IMR-90 (cell line): ENCODE measurements around the gene FMN1. TPM values are rescaled to one million over a fixed set of nuclear protein-coding genes. Genes with fewer than 3 reads are reported as not detected.

Source experiments
- ATAC-seq: fragments of 200-7000 bp; cut with Tn5 transposase; 2 replicates; pipeline ENCODE4 v1.9.1; 2020; ENCODE audit warnings: low read depth, mild to moderate bottlenecking, moderate library complexity
- BruUV-seq: library from RNA; stranded (reverse); fragments of 400-500 nt; replicated peaks from 2 replicates; lab custom pipeline; 2021; lab: Mats Ljungman, UMichigan
- CTCF ChIA-PET: fragments of 300-600 bp; formaldehyde crosslinking; extraction: SDS; loops from one replicate; lab custom pipeline; 2021; ENCODE audit warnings: antibody characterized with exemption; lab: Yijun Ruan, JAX
- POLR2A ChIA-PET: fragments of 300-600 bp; sonication (Branson Sonifier 250); formaldehyde crosslinking; loops from one replicate; lab custom pipeline; 2022; ENCODE audit warnings: antibody characterized with exemption; ENCODE audit not compliant: unreplicated experiment; lab: Charles Lee
- DNase-seq: peaks from one replicate; pipeline ENCODE4 v3.0.0; 2013
- H2AFZ ChIP-seq: replicated peaks from 2 replicates; pipeline ENCODE3; 2013; ENCODE audit warnings: low read length, mild to moderate bottlenecking; ENCODE audit not compliant: poor library complexity
- H2AK5ac ChIP-seq: 2 replicates; pipeline ENCODE4 v1.6.1; 2013; ENCODE audit warnings: low read depth, low read length, inconsistent platforms
- H2AK9ac ChIP-seq: replicated peaks from 2 replicates; pipeline ENCODE3; 2013; ENCODE audit warnings: mild to moderate bottlenecking, low read depth, low read length, moderate library complexity; ENCODE audit not compliant: poor library complexity
- H2BK120ac ChIP-seq: 2 replicates; pipeline ENCODE4 v1.6.1; 2013; ENCODE audit warnings: low read depth, low read length, inconsistent platforms
- H2BK15ac ChIP-seq: 3 replicates; pipeline ENCODE4 v1.6.1; 2013; ENCODE audit warnings: low read depth, low read length, inconsistent platforms
- H2BK20ac ChIP-seq: 2 replicates; pipeline ENCODE4 v1.6.1; 2013; ENCODE audit warnings: low read depth, mild to moderate bottlenecking, inconsistent platforms, low read length, moderate library complexity
- H2BK5ac ChIP-seq: 2 replicates; pipeline ENCODE4 v1.6.1; 2013; ENCODE audit warnings: mild to moderate bottlenecking, low read depth, low read length, inconsistent platforms; ENCODE audit not compliant: poor library complexity, severe bottlenecking
- H3K14ac ChIP-seq: replicated peaks from 2 replicates; pipeline ENCODE4 v1.6.1; 2013; ENCODE audit warnings: low read depth, low read length, inconsistent platforms
- H3K18ac ChIP-seq: 2 replicates; pipeline ENCODE4 v1.6.1; 2013; ENCODE audit warnings: low read depth, low read length, control low read depth
- H3K23ac ChIP-seq: 2 replicates; pipeline ENCODE4 v1.6.1; 2013; ENCODE audit warnings: low read depth, low read length, inconsistent platforms
- H3K27ac ChIP-seq: 2 replicates; pipeline ENCODE4 v1.5.1; 2013; ENCODE audit warnings: mild to moderate bottlenecking, control low read depth, low read length; ENCODE audit not compliant: insufficient read depth
- H3K27me3 ChIP-seq: 2 replicates; pipeline ENCODE4 v1.6.1; 2013; ENCODE audit warnings: low read length; ENCODE audit not compliant: control insufficient read depth, insufficient read depth
- H3K36me3 ChIP-seq: 2 replicates; pipeline ENCODE4 v1.6.1; 2013; ENCODE audit warnings: low read length, mixed read lengths; ENCODE audit not compliant: control insufficient read depth, insufficient read depth
- H3K4ac ChIP-seq: 2 replicates; pipeline ENCODE4 v1.6.1; 2013; ENCODE audit warnings: low read depth, low read length, inconsistent platforms
- H3K4me1 ChIP-seq: 2 replicates; pipeline ENCODE4 v1.6.1; 2013; ENCODE audit warnings: low read length, mixed read lengths; ENCODE audit not compliant: control insufficient read depth, insufficient read depth
- H3K4me2 ChIP-seq: 2 replicates; pipeline ENCODE4 v1.6.1; 2013; ENCODE audit warnings: low read depth, mild to moderate bottlenecking, control low read depth, low read length, moderate library complexity
- H3K4me3 ChIP-seq: 2 replicates; pipeline ENCODE4 v1.5.1; 2013; ENCODE audit warnings: low read depth, mild to moderate bottlenecking, control low read depth, low read length, moderate library complexity; ENCODE audit not compliant: insufficient read depth
- H3K56ac ChIP-seq: 2 replicates; pipeline ENCODE4 v1.6.1; 2013; ENCODE audit warnings: low read length, inconsistent platforms; ENCODE audit not compliant: insufficient read depth; ENCODE audit errors: extremely low read depth
- H3K79me1 ChIP-seq, 2 experiments: 2 replicates each; pipeline ENCODE4 v1.6.1; 2013; ENCODE audit warnings: low read length in 2 of 2, inconsistent platforms in 1 of 2, low read depth in 1 of 2
- H3K9ac ChIP-seq: 2 replicates; pipeline ENCODE4 v1.6.1; 2013; ENCODE audit warnings: low read depth, low read length, control low read depth
- H3K9me1 ChIP-seq: 2 replicates; pipeline ENCODE4 v1.6.1; 2013; ENCODE audit warnings: low read length, inconsistent platforms; ENCODE audit not compliant: insufficient read depth
- H3K9me3 ChIP-seq: 2 replicates; pipeline ENCODE4 v1.6.1; 2013; ENCODE audit warnings: low read length; ENCODE audit not compliant: control insufficient read depth, insufficient read depth
- H4K20me1 ChIP-seq: 2 replicates; pipeline ENCODE4 v1.6.1; 2013; ENCODE audit warnings: low read length, inconsistent platforms; ENCODE audit not compliant: insufficient read depth
- H4K5ac ChIP-seq: 2 replicates; pipeline ENCODE4 v1.6.1; 2013; ENCODE audit warnings: mild to moderate bottlenecking, low read depth, low read length, control low read depth
- H4K8ac ChIP-seq, 2 experiments: 2 replicates each; pipeline ENCODE4 v1.6.1; 2013; ENCODE audit warnings: low read depth in 2 of 2, low read length in 2 of 2, control low read depth in 1 of 2, inconsistent platforms in 1 of 2
- H4K91ac ChIP-seq: 2 replicates; pipeline ENCODE4 v1.6.1; 2013; ENCODE audit warnings: low read depth, low read length, inconsistent platforms; ENCODE audit not compliant: insufficient read depth
- BHLHE40 ChIP-seq: fragments of 150-350 bp; IDR thresholded peaks from 2 replicates; pipeline ENCODE4 v1.6.1; 2016; ENCODE audit warnings: mild to moderate bottlenecking, low read depth, low read length
- CEBPB ChIP-seq: IDR thresholded peaks from 2 replicates; pipeline ENCODE4 v1.6.1; 2012; ENCODE audit warnings: low read depth, low read length, improper control_type of control experiment
- CHD1 ChIP-seq: IDR thresholded peaks from 2 replicates; pipeline ENCODE4 v1.6.1; 2012; ENCODE audit warnings: low read depth, low read length, improper control_type of control experiment
- FOS ChIP-seq: fragments of 150-350 bp; IDR thresholded peaks from 2 replicates; pipeline ENCODE4 v1.6.1; 2016; ENCODE audit warnings: low read depth, low read length
- MAFK ChIP-seq: IDR thresholded peaks from 2 replicates; pipeline ENCODE4 v1.6.1; 2012; ENCODE audit warnings: low read depth, low read length, improper control_type of control experiment
- MAZ ChIP-seq: IDR thresholded peaks from 2 replicates; pipeline ENCODE4 v1.6.1; 2012; ENCODE audit warnings: low read depth, mild to moderate bottlenecking, low read length, improper control_type of control experiment, moderate library complexity, borderline replicate concordance
- MXI1 ChIP-seq: IDR thresholded peaks from 2 replicates; pipeline ENCODE4 v1.6.1; 2012; ENCODE audit warnings: low read depth, mild to moderate bottlenecking, low read length, moderate library complexity, borderline replicate concordance
- NFE2L2 ChIP-seq: fragments of 150-350 bp; IDR thresholded peaks from 2 replicates; pipeline ENCODE4 v1.6.1; 2016; ENCODE audit warnings: low read depth, mild to moderate bottlenecking, low read length
- POLR2A ChIP-seq: IDR thresholded peaks from 2 replicates; pipeline ENCODE4 v1.6.1; 2012; ENCODE audit warnings: mild to moderate bottlenecking, low read depth, low read length
- RAD21 ChIP-seq: IDR thresholded peaks from 2 replicates; pipeline ENCODE4 v1.6.1; 2012; ENCODE audit warnings: low read length, improper control_type of control experiment
- RCOR1 ChIP-seq: IDR thresholded peaks from 2 replicates; pipeline ENCODE4 v1.6.1; 2012; ENCODE audit warnings: mild to moderate bottlenecking, low read length, improper control_type of control experiment; ENCODE audit not compliant: insufficient replicate concordance
- RFX5 ChIP-seq: IDR thresholded peaks from 2 replicates; pipeline ENCODE4 v1.8.0; 2012; ENCODE audit warnings: low read depth, mild to moderate bottlenecking, low read length, moderate library complexity
- SMC3 ChIP-seq: fragments of 150-350 bp; IDR thresholded peaks from 2 replicates; pipeline ENCODE4 v1.6.1; 2016; ENCODE audit warnings: low read depth, mild to moderate bottlenecking, antibody characterized with exemption, low read length, moderate library complexity
- WGBS, 2 experiments: methylation state at CpG; one replicate each; pipeline versions ENCODE4 v1.1.5 to v1.1.7; 2013; ENCODE audit warnings: missing lambda C conversion rate in 2 of 2; ENCODE audit not compliant: insufficient read length in 1 of 2; ENCODE audit errors: extremely low coverage in 2 of 2; 5-methylcytosine and 5-hydroxymethylcytosine counted together
- dilution Hi-C: fragments of 300-500 bp; cut with HindIII; formaldehyde crosslinking; loops from one replicate; pipeline ENCODE4 v1.14.3; 2018; ENCODE audit warnings: low sequenced_read_pairs; ENCODE audit not compliant: unreplicated experiment
- in situ Hi-C: fragments of 300-500 bp; cut with MboI; formaldehyde crosslinking; loops from 3 replicates; pipeline ENCODE4 v1.14.3; 2019; ENCODE audit warnings: low sequenced_read_pairs, inconsistent platforms, mixed read lengths
- intact Hi-C: fragments of 100-400 bp; cut with micrococcal nuclease; formaldehyde crosslinking; loops from 2 replicates; pipeline ENCODE4 v1.10.0; 2022
- polyA plus RNA-seq, 3 experiments: library from polyadenylated mRNA; depleted of rRNA; stranded (reverse); fragments of >200 nt; gene quantifications; 2 replicates each; pipeline ENCODE4 v1.2.3, GENCODE V29; 2012; ENCODE audit warnings: low replicate concordance in 1 of 3
- total RNA-seq: library from RNA; depleted of rRNA; stranded (reverse); fragments of >200 nt; gene quantifications from 2 replicates; pipeline ENCODE4 v1.2.3, GENCODE V29; 2012
- TF ChIP-seq, protein P1 (sequence below): fragments of 150-350 bp; IDR thresholded peaks from 2 replicates; pipeline ENCODE4 v1.6.1; 2016; ENCODE audit warnings: low read depth, mild to moderate bottlenecking, low read length, moderate library complexity, borderline replicate concordance

FMN1 gene
- total and polyA plus RNA-seq, 2 of the 4 experiments (the other 2 are of a cell fraction), result 7.3 to 17.6 TPM

DNA sequence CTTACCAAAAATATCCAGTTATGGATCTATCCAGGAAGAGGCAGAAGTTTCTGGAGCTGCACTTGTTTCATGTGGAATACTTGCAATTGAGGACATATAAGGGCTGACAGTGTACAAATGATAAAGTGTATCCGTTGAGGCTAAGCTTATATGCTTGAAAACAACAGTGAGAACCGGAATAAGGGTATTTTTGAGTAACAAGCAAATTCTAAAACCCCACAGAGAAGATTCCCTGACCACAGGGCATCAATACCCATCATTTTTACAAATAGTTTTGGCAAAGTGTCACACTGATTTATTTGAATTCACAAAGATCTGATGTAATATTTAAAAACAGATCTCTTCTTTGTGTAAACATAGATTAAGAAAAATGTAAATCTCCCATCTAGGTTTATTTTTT lies 208.4 kb downstream of the FMN1 start:
- Histone ChIP-seq H2BK5ac (peak overlapping the region; percentile 78), H3K56ac (0 out of 2 replicates have a peak overlapping the region, but pooled peaks have one; percentile 58), H3K9ac (no peak overlapping the region; the same call in 1 of the 2 replicates), H3K4me1 (peaks cover 14% of the 10 kb centered on the region), H3K27me3 (no peaks in the 10 kb centered on the region), H4K8ac (peak overlapping the region; percentile 60 to 74; a peak in 2 of 4 replicates), H4K5ac (peak overlapping the region; percentile 80; the same call in 1 of the 2 replicates), H4K91ac (peak overlapping the region; percentile 85), H3K18ac (peak overlapping the region; percentile 96; the same call in 1 of the 2 replicates), H3K4me3 (no peak overlapping the region), H3K79me1 (peaks cover 27 to 65% of the 10 kb centered on the region in 2 experiments), H3K14ac (peak overlapping the region; percentile 66; the same call in 1 of the 2 replicates), H2AK9ac (no peak overlapping the region), H3K23ac (peak overlapping the region; percentile 50; the same call in 1 of the 2 replicates), H3K27ac (no peak overlapping the region), H2BK120ac (peak overlapping the region; percentile 83), H3K4me2 (no peak overlapping the region), H3K9me3 (no peaks in the 10 kb centered on the region), H2BK20ac (peak overlapping the region; percentile 83), H4K20me1 (peaks cover 6% of the 10 kb centered on the region; the same call in 1 of the 2 replicates), H2BK15ac (peak overlapping the region; percentile 54; the same call in 1 of the 3 replicates), H3K4ac (peak overlapping the region; percentile 12; the same call in 1 of the 2 replicates), H2AK5ac (no peak overlapping the region), H3K9me1 (peaks cover 7% of the 10 kb centered on the region; the same call in 1 of the 2 replicates), H3K36me3 (peaks cover 2% of the 10 kb centered on the region; the same call in 1 of the 2 replicates), H2AFZ (no peak overlapping the region)
- no peak for TF ChIP-seq BHLHE40
- no peak for TF ChIP-seq MXI1
- no peak for TF ChIP-seq RAD21
- TF ChIP-seq RCOR1, result no peak
- TF ChIP-seq NFE2L2, result no peak
- TF ChIP-seq POLR2A, result no peak
- TF ChIP-seq MAFK, result no peak
- TF ChIP-seq MAZ, result no peak
- no peak for TF ChIP-seq RFX5
- no peak for TF ChIP-seq SMC3
- TF ChIP-seq FOS, result no peak
- TF ChIP-seq CHD1, result no peak
- TF ChIP-seq, protein P1, sequence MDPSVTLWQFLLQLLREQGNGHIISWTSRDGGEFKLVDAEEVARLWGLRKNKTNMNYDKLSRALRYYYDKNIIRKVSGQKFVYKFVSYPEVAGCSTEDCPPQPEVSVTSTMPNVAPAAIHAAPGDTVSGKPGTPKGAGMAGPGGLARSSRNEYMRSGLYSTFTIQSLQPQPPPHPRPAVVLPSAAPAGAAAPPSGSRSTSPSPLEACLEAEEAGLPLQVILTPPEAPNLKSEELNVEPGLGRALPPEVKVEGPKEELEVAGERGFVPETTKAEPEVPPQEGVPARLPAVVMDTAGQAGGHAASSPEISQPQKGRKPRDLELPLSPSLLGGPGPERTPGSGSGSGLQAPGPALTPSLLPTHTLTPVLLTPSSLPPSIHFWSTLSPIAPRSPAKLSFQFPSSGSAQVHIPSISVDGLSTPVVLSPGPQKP, result no peak
- TF ChIP-seq CEBPB, result no peak
- BruUV-seq, result no TSS peak
- CTCF ChIA-PET, result interaction anchor here (1.0 to 1.4 kb wide), 2 partner anchors 8 to 324 kb away, joined by 3 read pairs; no protein-coding TSS in a partner anchor
- no CpG with 5 or more reads among the region's 2 CpGs for WGBS, 2 experiments
- POLR2A ChIA-PET, result no interaction called here
- dilution Hi-C loops (no loop called here), intact Hi-C loops (loop anchor here (2.0 kb wide), 1 partner anchor 113 kb away; no protein-coding TSS in a partner anchor), in situ Hi-C loops (no loop called here)
- ATAC-seq, result peak; percentile 73
- DNase-seq, result peak; percentile 79
